OCI-LY1 (cell line): ENCODE results near the gene SGPL1.

Experiments
- H2AFZ ChIP-seq: fragments of 200-600 bp; sonication (generic), shearing (Covaris generic); 2 replicates; pipeline ENCODE4 v1.6.0; 2014; ENCODE audit warnings: antibody characterized with exemption, mild to moderate bottlenecking, low read length
- H3F3A ChIP-seq: fragments of 200-600 bp; sonication (generic), shearing (Covaris generic); 2 replicates; pipeline ENCODE4 v1.6.0; 2014; ENCODE audit warnings: mild to moderate bottlenecking, antibody characterized with exemption, low read length, moderate library complexity; ENCODE audit not compliant: insufficient read depth
- H3K27ac ChIP-seq: fragments of 200-600 bp; sonication (generic); 2 replicates; pipeline ENCODE4 v1.5.1; 2014; ENCODE audit warnings: low read length, mixed run types, mild to moderate bottlenecking, low read depth; ENCODE audit not compliant: poor library complexity, severe bottlenecking
- H3K27me3 ChIP-seq: fragments of 200-600 bp; sonication (generic); 2 replicates; pipeline ENCODE4 v1.6.0; 2014; ENCODE audit warnings: antibody characterized with exemption, mild to moderate bottlenecking, low read length, moderate library complexity; ENCODE audit not compliant: insufficient read depth
- H3K36me3 ChIP-seq: fragments of 200-600 bp; sonication (generic); 2 replicates; pipeline ENCODE4 v1.6.1; 2014; ENCODE audit warnings: mild to moderate bottlenecking, antibody characterized with exemption, low read length, moderate library complexity, mixed read lengths; ENCODE audit not compliant: insufficient read depth
- H3K4me1 ChIP-seq: fragments of 200-600 bp; sonication (generic); 2 replicates; pipeline ENCODE4 v1.5.1; 2014; ENCODE audit warnings: mild to moderate bottlenecking, low read length, moderate library complexity; ENCODE audit not compliant: insufficient read depth, severe bottlenecking
- H3K4me2 ChIP-seq: fragments of 200-600 bp; sonication (generic), shearing (Covaris generic); 2 replicates; pipeline ENCODE4 v1.6.1; 2014; ENCODE audit warnings: low read length
- H3K4me3 ChIP-seq: fragments of 200-600 bp; sonication (generic); 2 replicates; pipeline ENCODE4 v1.5.1; 2014; ENCODE audit warnings: low read length, low read depth, mild to moderate bottlenecking, mixed read lengths; ENCODE audit not compliant: poor library complexity, severe bottlenecking
- H3K79me2 ChIP-seq: fragments of 200-600 bp; shearing (Covaris generic); 2 replicates; pipeline ENCODE4 v1.6.1; 2016; ENCODE audit warnings: mixed run types, low read length, mixed read lengths; ENCODE audit not compliant: insufficient read depth
- H3K9ac ChIP-seq: fragments of 200-600 bp; sonication (generic), shearing (Covaris generic); 2 replicates; pipeline ENCODE4 v1.6.1; 2014; ENCODE audit warnings: mild to moderate bottlenecking, low read length, mixed read lengths
- H3K9me2 ChIP-seq: fragments of 200-600 bp; sonication (generic), shearing (Covaris generic); 2 replicates; pipeline ENCODE4 v1.6.1; 2014; ENCODE audit warnings: low read depth, mild to moderate bottlenecking, low read length, mixed read lengths
- H3K9me3 ChIP-seq: fragments of 200-600 bp; shearing (Covaris generic); 2 replicates; pipeline ENCODE4 v1.6.1; 2014; ENCODE audit warnings: low read length, mixed read lengths
- H4K20me1 ChIP-seq: fragments of 200-600 bp; sonication (generic), shearing (Covaris generic); 2 replicates; pipeline ENCODE4 v1.6.0; 2016; ENCODE audit warnings: mild to moderate bottlenecking, low read length; ENCODE audit not compliant: insufficient read depth
- EZH2 ChIP-seq: fragments of 200-600 bp; sonication (generic), shearing (Covaris generic); IDR thresholded peaks from 2 replicates; pipeline ENCODE4 v1.8.0; 2017; ENCODE audit warnings: borderline replicate concordance, mixed run types, mild to moderate bottlenecking, antibody characterized with exemption, low read length, moderate library complexity, mixed read lengths
- TF ChIP-seq, protein P1 (sequence below): fragments of 200-600 bp; sonication (generic), shearing (Covaris generic); IDR thresholded peaks from 2 replicates; pipeline ENCODE4 v1.5.1; 2017; ENCODE audit warnings: mild to moderate bottlenecking, antibody characterized with exemption, low read length, moderate library complexity, mixed read lengths

SGPL1 gene

DNA sequence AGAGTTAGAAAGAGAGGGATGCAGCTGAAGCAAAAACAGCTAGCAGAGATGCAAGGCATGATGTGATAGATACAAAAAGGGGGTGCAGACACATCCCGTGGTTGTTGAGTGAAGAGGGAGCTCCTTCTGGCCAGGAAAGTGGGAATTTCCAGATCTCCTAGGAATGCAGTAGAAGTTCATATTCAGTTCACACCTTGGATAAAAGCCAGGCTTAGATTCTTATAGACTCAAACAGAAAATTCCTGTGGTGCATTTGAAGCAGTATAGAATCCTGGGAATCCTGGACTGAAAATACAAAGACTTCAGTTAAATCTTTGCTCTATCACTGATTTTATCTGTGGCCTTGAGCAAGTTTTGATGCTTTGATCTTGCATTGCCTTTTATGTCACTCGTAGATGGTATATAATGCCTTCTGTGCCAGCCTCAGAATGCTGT is 33.9 kb downstream of the SGPL1 start:
- no peaks in the 10 kb centered on the region for H3K9me3 ChIP-seq
- H3K36me3 ChIP-seq: peaks cover 14% of the 10 kb centered on the region; the same call in 1 of the 2 replicates
- no peak overlapping the region for H3K27ac ChIP-seq
- H3K9me2 ChIP-seq: no peaks in the 10 kb centered on the region
- TF ChIP-seq EZH2: no peak
- TF ChIP-seq, protein P1, sequence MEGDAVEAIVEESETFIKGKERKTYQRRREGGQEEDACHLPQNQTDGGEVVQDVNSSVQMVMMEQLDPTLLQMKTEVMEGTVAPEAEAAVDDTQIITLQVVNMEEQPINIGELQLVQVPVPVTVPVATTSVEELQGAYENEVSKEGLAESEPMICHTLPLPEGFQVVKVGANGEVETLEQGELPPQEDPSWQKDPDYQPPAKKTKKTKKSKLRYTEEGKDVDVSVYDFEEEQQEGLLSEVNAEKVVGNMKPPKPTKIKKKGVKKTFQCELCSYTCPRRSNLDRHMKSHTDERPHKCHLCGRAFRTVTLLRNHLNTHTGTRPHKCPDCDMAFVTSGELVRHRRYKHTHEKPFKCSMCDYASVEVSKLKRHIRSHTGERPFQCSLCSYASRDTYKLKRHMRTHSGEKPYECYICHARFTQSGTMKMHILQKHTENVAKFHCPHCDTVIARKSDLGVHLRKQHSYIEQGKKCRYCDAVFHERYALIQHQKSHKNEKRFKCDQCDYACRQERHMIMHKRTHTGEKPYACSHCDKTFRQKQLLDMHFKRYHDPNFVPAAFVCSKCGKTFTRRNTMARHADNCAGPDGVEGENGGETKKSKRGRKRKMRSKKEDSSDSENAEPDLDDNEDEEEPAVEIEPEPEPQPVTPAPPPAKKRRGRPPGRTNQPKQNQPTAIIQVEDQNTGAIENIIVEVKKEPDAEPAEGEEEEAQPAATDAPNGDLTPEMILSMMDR: no peak
- no peaks in the 10 kb centered on the region for H3K4me1 ChIP-seq
- H3F3A ChIP-seq: no peaks in the 10 kb centered on the region
- no peak overlapping the region for H3K4me3 ChIP-seq
- no peaks in the 10 kb centered on the region for H4K20me1 ChIP-seq
- H3K4me2 ChIP-seq: no peak overlapping the region
- H3K27me3 ChIP-seq: no peaks in the 10 kb centered on the region
- no peak overlapping the region for H3K9ac ChIP-seq
- no peaks in the 10 kb centered on the region for H3K79me2 ChIP-seq
- H2AFZ ChIP-seq: no peak overlapping the region

DNA sequence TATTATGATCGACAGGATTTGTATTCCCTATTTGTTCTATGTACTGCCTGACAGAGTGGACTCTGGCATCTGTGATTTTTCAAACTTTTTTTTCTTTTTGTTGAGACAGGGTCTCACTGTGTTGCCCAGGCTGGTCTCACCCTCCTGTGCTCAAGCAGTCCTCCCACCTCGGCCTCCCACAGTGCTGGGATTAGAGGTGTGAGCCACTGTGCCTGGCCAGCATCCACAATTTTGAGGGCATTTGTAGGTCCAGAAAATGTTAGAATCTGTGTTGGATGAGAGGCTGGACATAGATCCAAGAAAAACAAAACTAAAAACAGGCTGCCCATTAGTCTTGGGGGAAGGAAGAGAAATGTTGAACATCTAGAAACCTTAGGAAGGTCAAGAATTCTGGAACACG is 34.3 kb downstream of the SGPL1 start:
- TF ChIP-seq, protein P1: no peak
- TF ChIP-seq EZH2: no peak
- Histone ChIP-seq H3K79me2 (no peaks in the 10 kb centered on the region), H3K36me3 (peaks cover 15% of the 10 kb centered on the region; the same call in 1 of the 2 replicates), H3K27me3 (no peaks in the 10 kb centered on the region), H4K20me1 (no peaks in the 10 kb centered on the region), H3K4me2 (no peak overlapping the region), H2AFZ (no peak overlapping the region), H3K9me2 (no peaks in the 10 kb centered on the region), H3K4me1 (no peaks in the 10 kb centered on the region), H3K9ac (no peak overlapping the region), H3K27ac (no peak overlapping the region), H3F3A (no peaks in the 10 kb centered on the region), H3K4me3 (no peak overlapping the region), H3K9me3 (no peaks in the 10 kb centered on the region)

DNA sequence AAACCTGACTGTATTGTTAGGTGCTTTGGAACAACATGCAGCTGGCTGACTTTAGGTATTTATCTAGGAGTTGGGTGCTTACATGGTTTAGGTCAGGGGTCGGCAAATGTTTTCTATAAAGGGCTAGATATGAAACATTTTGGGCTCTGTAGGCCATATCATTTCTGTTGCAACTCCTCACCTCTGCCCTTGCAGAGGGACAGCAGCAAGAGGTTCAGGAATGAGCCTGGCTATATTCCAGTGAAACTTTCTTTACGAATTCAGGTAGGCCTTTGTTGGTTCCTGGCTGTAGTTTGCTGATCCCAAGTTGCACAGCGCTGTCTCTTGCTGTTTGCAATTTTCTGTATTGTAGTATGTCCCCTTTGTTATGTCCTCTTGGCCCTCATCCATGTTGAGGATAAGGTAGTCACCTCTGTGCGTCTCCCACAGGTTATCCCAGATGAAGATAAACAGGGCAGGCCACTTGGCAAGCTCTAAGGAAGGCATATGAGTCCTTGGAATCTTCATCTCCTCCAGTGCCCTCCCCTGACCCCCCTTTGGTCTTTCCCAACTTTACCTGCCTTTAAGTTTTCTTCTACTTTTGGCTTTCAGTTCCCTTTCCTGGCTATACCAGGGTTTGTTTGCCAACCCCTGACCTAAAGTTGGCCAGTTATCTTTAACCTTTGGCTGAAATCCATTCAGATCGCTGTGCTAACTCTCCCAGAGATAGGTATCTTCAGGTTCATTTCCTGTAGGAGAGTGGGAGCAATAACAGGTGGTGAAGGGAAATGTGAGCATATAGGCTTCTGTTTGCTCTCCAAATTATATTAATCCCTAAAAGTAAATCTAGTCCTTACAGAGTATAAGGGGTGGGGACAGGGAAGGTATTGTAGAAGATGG is 36.1 kb downstream of the SGPL1 start:
- no peaks in the 10 kb centered on the region for H4K20me1 ChIP-seq
- no peaks in the 10 kb centered on the region for H3K27me3 ChIP-seq
- peaks cover 11% of the 10 kb centered on the region; the same call in 1 of the 2 replicates for H3K36me3 ChIP-seq
- no peaks in the 10 kb centered on the region for H3K9me2 ChIP-seq
- H3K79me2 ChIP-seq: no peaks in the 10 kb centered on the region
- no peaks in the 10 kb centered on the region for H3K4me1 ChIP-seq
- H3K9ac ChIP-seq: no peak overlapping the region
- no peak overlapping the region for H2AFZ ChIP-seq
- no peak overlapping the region for H3K4me3 ChIP-seq
- TF ChIP-seq EZH2: no peak
- TF ChIP-seq, protein P1: no peak
- H3K27ac ChIP-seq: no peak overlapping the region
- H3K4me2 ChIP-seq: no peak overlapping the region
- H3F3A ChIP-seq: no peaks in the 10 kb centered on the region
- H3K9me3 ChIP-seq: no peaks in the 10 kb centered on the region
